Occipital lobe (tissue), 2 donors: ENCODE data around the gene PRDM11. TPM values are rescaled to one million over a fixed set of nuclear protein-coding genes. Genes with fewer than 3 reads are reported as not detected.
"Not testable (repeated sequence)": the region's sequence is repeated elsewhere in the genome, so short reads cannot be mapped to it uniquely, and the experiment has no call there.

Experiments
- DNase-seq: peaks from one replicate; lab custom pipeline; 2025; lab: John Stamatoyannopoulos, UW
- total RNA-seq: library from RNA; depleted of rRNA; stranded (reverse); fragments of >200 nt; gene quantifications from one replicate; pipeline ENCODE4 v1.2.3, GENCODE V29; 2014

PRDM11 gene
- 6.2 TPM for total RNA-seq

GRCh38 chr11:45146072-45147016, at the start of gene PRDM11:
PRDM11 (plus strand) TSS chr11:45146639; CDS start chr11:45181767, 35,128 bp downstream.
- DNase-seq, result no peak

- no peak for DNase-seq
Measured at GRCh38 chr11:45097721-45098493, 48.5 kb upstream of the PRDM11 start.

GRCh38 chr11:45098929-45099328, 47.5 kb upstream of the PRDM11 start:
- no peak for DNase-seq

GRCh38 chr11:45100339-45100738, 46.1 kb upstream of the PRDM11 start:
- DNase-seq, result no peak

- DNase-seq, result no peak
Measured at GRCh38 chr11:45102361-45102809, 44.1 kb upstream of the PRDM11 start.

GRCh38 chr11:45102810-45103621, 43.4 kb upstream of the PRDM11 start:
- no peak for DNase-seq

- DNase-seq, result no peak
Measured at GRCh38 chr11:45104006-45104789, 42.2 kb upstream of the PRDM11 start.

- no peak for DNase-seq
Measured at GRCh38 chr11:45104790-45105084, 41.7 kb upstream of the PRDM11 start.

GRCh38 chr11:45105233-45105983, 41.0 kb upstream of the PRDM11 start:
- DNase-seq, result peak; percentile 35

- no peak for DNase-seq
Measured at GRCh38 chr11:45105984-45106375, 40.5 kb upstream of the PRDM11 start.

GRCh38 chr11:45106440-45106839, 40.0 kb upstream of the PRDM11 start:
- DNase-seq, result no peak

- no peak for DNase-seq
Measured at GRCh38 chr11:45107029-45107428, 39.4 kb upstream of the PRDM11 start.

- DNase-seq, result no peak
Measured at GRCh38 chr11:45108070-45109064, 38.1 kb upstream of the PRDM11 start.

- DNase-seq, result no peak
Measured at GRCh38 chr11:45109400-45109799, 37.0 kb upstream of the PRDM11 start.

- no peak for DNase-seq
Measured at GRCh38 chr11:45110562-45110961, 35.9 kb upstream of the PRDM11 start.

GRCh38 chr11:45113807-45114206, 32.6 kb upstream of the PRDM11 start:
- no peak for DNase-seq

GRCh38 chr11:45127836-45128235, 18.6 kb upstream of the PRDM11 start:
- DNase-seq, result not testable (repeated sequence)

GRCh38 chr11:45133878-45134277, 12.6 kb upstream of the PRDM11 start:
- DNase-seq, result no peak

- no peak for DNase-seq
Measured at GRCh38 chr11:45141171-45141570, 5.3 kb upstream of the PRDM11 start.
